HepG2 (cell line): Measurements from ENCODE around the gene PPP1R1B. TPM values are rescaled to one million over a fixed set of nuclear protein-coding genes. Genes with fewer than 3 reads are reported as not detected.

Experiments used
- E2F5 ChIP-seq: sonication (generic); formaldehyde crosslinking; conservative IDR thresholded peaks from 2 replicates; pipeline ENCODE4 v1.4.0; 2020; ENCODE audit warnings: missing genetic modification reagents
- EED ChIP-seq: sonication (generic); formaldehyde crosslinking; IDR thresholded peaks from 2 replicates; pipeline ENCODE4 v1.5.0; 2020; ENCODE audit warnings: mild to moderate bottlenecking, missing genetic modification reagents
- FOSL1 ChIP-seq: sonication (generic); formaldehyde crosslinking; IDR thresholded peaks from 2 replicates; pipeline ENCODE4 v1.9.0; 2021; ENCODE audit warnings: missing genetic modification reagents, borderline replicate concordance
- HNRNPL ChIP-seq: fragments of 200-400 bp; formaldehyde crosslinking; IDR thresholded peaks from 2 replicates; pipeline ENCODE4 v1.6.1; 2017; ENCODE audit warnings: mild to moderate bottlenecking, low read depth, low read length
- JARID2 ChIP-seq: sonication (generic); formaldehyde crosslinking; IDR thresholded peaks from 2 replicates; pipeline ENCODE4 v1.8.1; 2023; ENCODE audit warnings: missing genetic modification reagents, inconsistent platforms; ENCODE audit not compliant: insufficient replicate concordance
- KLF12 ChIP-seq: sonication (generic); formaldehyde crosslinking; IDR thresholded peaks from 2 replicates; pipeline ENCODE4 v1.4.0; 2020; ENCODE audit warnings: missing genetic modification reagents, borderline replicate concordance
- MEF2D ChIP-seq: sonication (generic); formaldehyde crosslinking; IDR thresholded peaks from 2 replicates; pipeline ENCODE4 v1.5.1; 2020; ENCODE audit warnings: mild to moderate bottlenecking, missing genetic modification reagents
- PRMT3 ChIP-seq: sonication (generic); formaldehyde crosslinking; IDR thresholded peaks from 2 replicates; pipeline ENCODE4 v1.8.1; 2022; ENCODE audit warnings: low read depth, mild to moderate bottlenecking, moderate library complexity, missing genetic modification reagents, borderline replicate concordance
- RBAK ChIP-seq: sonication (generic); formaldehyde crosslinking; IDR thresholded peaks from 2 replicates; pipeline ENCODE4 v1.5.1; 2020; ENCODE audit warnings: mild to moderate bottlenecking, missing genetic modification reagents
- SOX13 ChIP-seq, 3 experiments: fragments of 450-650 bp in 1 of 3; sonication (generic) in 1 of 3; formaldehyde crosslinking in 1 of 3; IDR thresholded peaks in 2 of 3; conservative IDR thresholded peaks in 1 of 3; 2 replicates each; pipeline versions ENCODE4 v1.5.0 to v1.6.1; 2016 to 2020; ENCODE audit warnings: antibody characterized with exemption in 1 of 3, mild to moderate bottlenecking in 1 of 3, missing compliant biosample characterization in 1 of 3, missing genetic modification reagents in 1 of 3, moderate library complexity in 1 of 3
- SP1 ChIP-seq, 2 experiments: fragments of 450-650 bp in 1 of 2; sonication (generic) in 1 of 2; formaldehyde crosslinking in 1 of 2; IDR thresholded peaks; 2 replicates each; pipeline versions ENCODE4 v1.4.0 to v1.6.1; 2016 to 2020; ENCODE audit warnings: missing genetic modification reagents in 1 of 2
- ZC3H13 ChIP-seq: sonication (generic); formaldehyde crosslinking; IDR thresholded peaks from 2 replicates; pipeline ENCODE4 v1.8.1; 2023; ENCODE audit warnings: mild to moderate bottlenecking, missing genetic modification reagents, moderate library complexity
- ZNF207 ChIP-seq: fragments of 450-650 bp; IDR thresholded peaks from 2 replicates; pipeline ENCODE4 v1.6.1; 2016; ENCODE audit warnings: antibody characterized with exemption, borderline replicate concordance
- ZNF329 ChIP-seq: sonication (generic); formaldehyde crosslinking; IDR thresholded peaks from 2 replicates; pipeline ENCODE4 v1.9.0; 2021; ENCODE audit warnings: low read depth, mild to moderate bottlenecking, missing genetic modification reagents
- ZNF33B ChIP-seq: sonication (generic); formaldehyde crosslinking; IDR thresholded peaks from 2 replicates; pipeline ENCODE4 v1.5.1; 2020; ENCODE audit warnings: mild to moderate bottlenecking, missing genetic modification reagents
- ZNF543 ChIP-seq: sonication (generic); formaldehyde crosslinking; IDR thresholded peaks from 2 replicates; pipeline ENCODE4 v1.4.0; 2020; ENCODE audit warnings: mild to moderate bottlenecking, missing genetic modification reagents
- ZNF670 ChIP-seq: sonication (generic); formaldehyde crosslinking; IDR thresholded peaks from 2 replicates; pipeline ENCODE4 v1.8.0; 2022; ENCODE audit warnings: mild to moderate bottlenecking, missing genetic modification reagents, borderline replicate concordance
- ZNF749 ChIP-seq: sonication (generic); formaldehyde crosslinking; IDR thresholded peaks from 2 replicates; pipeline ENCODE4 v1.8.0; 2022; ENCODE audit warnings: mild to moderate bottlenecking, missing genetic modification reagents, moderate library complexity, borderline replicate concordance
- ZNF878 ChIP-seq: sonication (generic); formaldehyde crosslinking; IDR thresholded peaks from 2 replicates; pipeline ENCODE4 v1.8.1; 2023; ENCODE audit warnings: mild to moderate bottlenecking, missing genetic modification reagents, moderate library complexity
- polyA plus RNA-seq, 8 experiments: library from polyadenylated mRNA; depleted of rRNA in 3 of 8; stranded (reverse) in 7 of 8; unstranded in 1 of 8; fragments of >200 nt; fragmentation: Illumina TruSeq in 4 of 8; extraction: Trizol in 4 of 8; gene quantifications; 2 replicates each; pipeline versions ENCODE4 v1.2.1 to v1.2.3, GENCODE V29; 2011 to 2016; ENCODE audit warnings: low read depth in 4 of 8, missing spikeins in 1 of 8, mixed read lengths in 1 of 8; ENCODE audit not compliant: insufficient read depth in 1 of 8
- total RNA-seq, 5 experiments: library from RNA; depleted of rRNA; stranded (reverse); fragments of >200 nt; fragmentation: Illumina TruSeq; extraction: Trizol; gene quantifications; 2 replicates each; pipeline ENCODE4 v1.2.3, GENCODE V29; 2016; ENCODE audit warnings: low read depth in 1 of 5
- TF ChIP-seq, protein P1 (sequence below): sonication (generic); formaldehyde crosslinking; IDR thresholded peaks from 2 replicates; pipeline ENCODE4 v1.5.0; 2020; ENCODE audit warnings: mild to moderate bottlenecking, missing genetic modification reagents

The PPP1R1B gene
- total and polyA plus RNA-seq, 2 of the 13 experiments (the other 11 are each of a cell fraction or from before 2014, with no cell fraction given), result 0.08 TPM; not detected in 1

GRCh38 chr17:39667945-39668924, 41.5 kb downstream of the PPP1R1B start, which contains the start of gene PNMT (continued):
- TF ChIP-seq SOX13 (IDR thresholded peaks at IDR 0.05), result no peak
- 0 out of 4 replicates have a peak, but pooled peaks of 1 of the 2 experiments have one; percentile 23 for TF ChIP-seq SOX13 (CRISPR knock-in tag; conservative IDR thresholded peaks at IDR 0.05 in 1 of 2, IDR thresholded peaks at IDR 0.05 in 1 of 2)
- peak; percentile 95; the same call in 1 of the 2 replicates for TF ChIP-seq EED (CRISPR knock-in tag)
- no peak for TF ChIP-seq ZC3H13 (CRISPR knock-in tag)
- TF ChIP-seq FOSL1, result no peak
- no peak for TF ChIP-seq JARID2 (CRISPR knock-in tag)
- peak; percentile 86 for TF ChIP-seq ZNF329
- TF ChIP-seq HNRNPL, result peak; percentile 71; the same call in 1 of the 2 replicates
- TF ChIP-seq MEF2D, result 0 out of 2 replicates have a peak, but pooled peaks have one; percentile 42
- TF ChIP-seq ZNF543 (CRISPR knock-in tag), result 0 out of 2 replicates have a peak, but pooled peaks have one; percentile 64
- no peak for TF ChIP-seq RBAK (CRISPR knock-in tag)
- TF ChIP-seq ZNF33B (CRISPR knock-in tag), result peak; percentile 87
- no peak for TF ChIP-seq SP1 (IDR thresholded peaks at IDR 0.05)
- 0 out of 2 replicates have a peak, but pooled peaks have one; percentile 26 for TF ChIP-seq SP1 (CRISPR knock-in tag; IDR thresholded peaks at IDR 0.05)
- peak; percentile 40; the same call in 1 of the 2 replicates for TF ChIP-seq E2F5 (CRISPR knock-in tag)
- peak; percentile 39; the same call in 1 of the 2 replicates for TF ChIP-seq ZNF878
- TF ChIP-seq ZNF670 (CRISPR knock-in tag), result 0 out of 2 replicates have a peak, but pooled peaks have one; percentile 76
- TF ChIP-seq, protein P1, sequence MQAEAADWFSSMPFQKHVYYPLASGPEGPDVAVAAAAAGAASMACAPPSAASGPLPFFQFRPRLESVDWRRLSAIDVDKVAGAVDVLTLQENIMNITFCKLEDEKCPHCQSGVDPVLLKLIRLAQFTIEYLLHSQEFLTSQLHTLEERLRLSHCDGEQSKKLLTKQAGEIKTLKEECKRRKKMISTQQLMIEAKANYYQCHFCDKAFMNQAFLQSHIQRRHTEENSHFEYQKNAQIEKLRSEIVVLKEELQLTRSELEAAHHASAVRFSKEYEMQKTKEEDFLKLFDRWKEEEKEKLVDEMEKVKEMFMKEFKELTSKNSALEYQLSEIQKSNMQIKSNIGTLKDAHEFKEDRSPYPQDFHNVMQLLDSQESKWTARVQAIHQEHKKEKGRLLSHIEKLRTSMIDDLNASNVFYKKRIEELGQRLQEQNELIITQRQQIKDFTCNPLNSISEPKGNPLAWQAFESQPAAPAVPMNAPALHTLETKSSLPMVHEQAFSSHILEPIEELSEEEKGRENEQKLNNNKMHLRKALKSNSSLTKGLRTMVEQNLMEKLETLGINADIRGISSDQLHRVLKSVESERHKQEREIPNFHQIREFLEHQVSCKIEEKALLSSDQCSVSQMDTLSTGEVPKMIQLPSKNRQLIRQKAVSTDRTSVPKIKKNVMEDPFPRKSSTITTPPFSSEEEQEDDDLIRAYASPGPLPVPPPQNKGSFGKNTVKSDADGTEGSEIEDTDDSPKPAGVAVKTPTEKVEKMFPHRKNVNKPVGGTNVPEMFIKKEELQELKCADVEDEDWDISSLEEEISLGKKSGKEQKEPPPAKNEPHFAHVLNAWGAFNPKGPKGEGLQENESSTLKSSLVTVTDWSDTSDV (CRISPR knock-in tag), result peak; percentile 92; the same call in 1 of the 2 replicates
- TF ChIP-seq PRMT3 (CRISPR knock-in tag), result peak; percentile 38; the same call in 1 of the 2 replicates
- TF ChIP-seq KLF12 (CRISPR knock-in tag), result no peak; the same call in 1 of the 2 replicates
- TF ChIP-seq ZNF207, result no peak
- peak; percentile 82; the same call in 1 of the 2 replicates for TF ChIP-seq ZNF749 (CRISPR knock-in tag)
